HG02970 (cell line): ENCODE data around the gene TMEM123.
"Not testable (repeated sequence)": the region's sequence is repeated elsewhere in the genome, so short reads cannot be mapped to it uniquely, and the experiment has no call there.

ENCODE experiments used
- ATAC-seq: cut with Tn5 transposase; IDR thresholded peaks from one replicate; pipeline ENCODE4 v1.9.1; 2021; ENCODE audit warnings: mild to moderate bottlenecking, moderate library complexity, moderate number of reproducible peaks; ENCODE audit not compliant: unreplicated experiment, low FRiP score

Gene TMEM123

DNA sequence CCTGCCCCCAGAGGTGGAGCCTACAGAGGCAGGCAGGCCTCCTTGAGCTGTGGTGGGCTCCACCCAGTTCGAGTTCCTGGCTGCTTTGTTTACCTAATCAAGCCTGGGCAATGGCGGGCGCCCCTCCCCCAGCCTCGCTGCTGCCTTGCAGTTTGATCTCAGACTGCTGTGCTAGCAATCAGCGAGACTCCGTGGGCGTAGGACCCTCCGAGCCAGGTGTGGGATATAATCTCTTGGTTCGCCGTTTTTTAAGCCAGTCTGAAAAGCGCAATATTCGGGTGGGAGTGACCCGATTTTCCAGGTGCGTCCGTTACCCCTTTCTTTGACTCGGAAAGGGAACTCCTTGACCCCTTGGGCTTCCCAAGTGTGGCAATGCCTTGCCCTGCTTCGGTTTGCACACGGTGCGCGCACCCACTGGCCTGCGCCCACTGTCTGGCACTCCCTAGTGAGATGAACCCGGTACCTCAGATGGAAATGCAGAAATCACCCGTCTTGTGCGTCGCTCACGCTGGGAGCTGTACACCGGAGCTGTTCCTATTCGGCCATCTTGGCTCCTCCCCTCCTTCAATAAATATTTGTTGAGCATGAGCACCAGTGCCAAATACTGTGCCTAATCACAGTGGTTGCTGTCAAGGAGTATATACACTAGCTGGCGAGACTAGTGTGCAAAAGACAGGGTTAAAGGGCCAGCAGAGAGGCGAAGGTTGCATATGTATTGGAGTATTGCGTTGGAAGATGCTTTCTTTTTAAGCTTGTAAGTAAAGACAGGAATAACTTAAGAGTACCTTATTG lies 77.7 kb downstream of the TMEM123 start:
- not testable (repeated sequence) for ATAC-seq

DNA sequence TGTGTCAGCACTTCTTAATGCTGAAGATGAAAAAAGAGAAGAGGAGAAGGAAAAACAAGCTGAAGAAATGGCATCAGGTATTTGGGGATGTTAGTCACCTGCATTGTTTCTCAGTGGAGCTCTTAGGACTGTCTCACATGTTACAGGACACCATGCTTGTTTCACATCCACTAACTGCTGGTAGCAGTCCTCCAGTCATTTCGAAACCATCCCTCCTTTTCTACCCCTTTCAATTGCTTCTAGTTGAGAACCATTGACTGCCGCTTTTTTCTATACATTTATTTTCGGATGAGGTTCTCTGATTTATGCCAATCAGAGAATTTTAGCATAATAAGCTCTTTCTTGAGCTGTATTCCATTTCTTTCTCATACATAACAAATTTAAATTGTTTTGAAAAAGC lies 84.1 kb downstream of the TMEM123 start:
- ATAC-seq, result peak; percentile 83

DNA sequence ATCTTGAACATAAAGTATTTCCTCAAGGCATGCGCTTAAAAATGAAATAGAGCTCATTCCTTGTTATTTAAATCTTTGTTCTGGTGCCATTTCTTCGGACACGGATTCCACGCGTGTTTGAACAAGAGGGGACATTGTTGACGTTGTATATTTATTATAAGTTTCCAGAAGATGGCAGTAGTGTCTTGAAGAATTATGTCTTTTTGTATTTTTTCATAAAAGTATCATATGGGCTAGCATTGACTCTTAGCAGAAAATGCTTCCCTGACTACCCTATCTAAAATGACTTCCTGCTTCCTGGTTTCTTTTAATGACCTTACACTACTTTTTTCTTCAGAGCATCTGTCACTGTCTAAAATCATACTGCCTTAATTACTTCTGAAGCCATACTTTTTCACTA lies 85.2 kb downstream of the TMEM123 start:
- no peak for ATAC-seq

DNA sequence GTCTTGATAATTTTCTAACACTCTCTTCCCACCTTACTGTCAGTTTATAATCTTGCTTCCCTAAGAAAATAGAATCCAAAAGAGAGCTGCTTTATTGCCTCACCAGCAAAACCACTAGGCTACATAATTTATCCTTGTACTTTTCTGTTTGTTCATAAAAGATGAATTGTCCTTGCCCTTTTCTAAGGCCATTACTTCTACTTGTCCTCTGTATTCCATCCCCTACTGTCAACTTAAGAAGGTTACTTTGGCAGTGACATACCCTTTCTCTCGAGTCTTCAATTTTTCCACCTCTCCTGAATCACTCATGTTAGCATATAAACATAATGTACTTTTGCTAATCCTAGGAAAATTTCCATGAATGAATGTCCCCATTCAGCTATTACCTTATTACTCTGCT lies 87.6 kb downstream of the TMEM123 start:
- no peak for ATAC-seq

DNA sequence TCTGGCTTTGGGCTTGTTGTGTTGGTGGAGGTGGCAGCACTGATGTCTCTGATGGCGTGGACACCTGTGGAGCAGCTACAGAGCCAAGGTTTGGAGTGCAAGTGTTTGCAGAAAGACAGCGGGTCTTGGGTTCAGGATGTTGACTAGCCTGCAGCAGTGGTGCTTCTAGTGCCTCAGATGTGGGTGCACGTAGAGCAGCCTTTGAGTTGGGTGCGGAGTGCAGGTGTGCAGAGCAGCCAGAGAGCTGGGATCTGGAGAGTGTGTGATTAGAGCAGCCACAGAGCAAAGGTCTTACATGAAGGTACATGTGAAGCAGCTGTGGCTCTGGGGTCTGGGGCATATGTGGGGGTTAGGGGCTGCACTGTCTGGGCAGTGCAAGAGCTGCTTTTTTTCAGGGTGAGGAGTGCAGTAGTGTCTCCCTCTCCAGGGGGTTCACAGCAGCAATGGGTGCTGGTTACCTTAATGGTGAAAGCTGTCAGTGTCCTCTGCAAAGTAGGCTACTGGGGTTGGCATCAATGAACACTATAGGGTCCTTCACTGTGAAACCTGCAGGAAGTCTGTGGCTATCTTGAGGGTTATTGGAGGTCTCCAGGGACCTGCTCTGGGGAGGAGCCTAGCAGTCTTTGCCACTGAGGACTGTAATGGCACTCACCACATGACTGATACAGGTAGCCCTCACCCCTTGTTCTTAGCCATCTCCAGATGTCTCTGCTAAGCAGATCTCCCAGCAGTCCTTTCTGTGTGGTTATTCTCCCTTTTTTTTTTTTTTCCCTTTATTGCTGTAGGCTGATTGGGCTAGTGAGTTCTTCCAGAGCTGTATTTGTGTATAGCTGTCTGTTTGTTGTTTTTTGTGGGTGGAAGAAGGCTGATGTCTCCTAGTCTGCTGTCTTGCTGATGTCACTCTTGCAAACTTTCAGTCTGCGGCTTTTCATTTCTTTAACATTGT lies 91.2 kb downstream of the TMEM123 start:
- no peak for ATAC-seq

DNA sequence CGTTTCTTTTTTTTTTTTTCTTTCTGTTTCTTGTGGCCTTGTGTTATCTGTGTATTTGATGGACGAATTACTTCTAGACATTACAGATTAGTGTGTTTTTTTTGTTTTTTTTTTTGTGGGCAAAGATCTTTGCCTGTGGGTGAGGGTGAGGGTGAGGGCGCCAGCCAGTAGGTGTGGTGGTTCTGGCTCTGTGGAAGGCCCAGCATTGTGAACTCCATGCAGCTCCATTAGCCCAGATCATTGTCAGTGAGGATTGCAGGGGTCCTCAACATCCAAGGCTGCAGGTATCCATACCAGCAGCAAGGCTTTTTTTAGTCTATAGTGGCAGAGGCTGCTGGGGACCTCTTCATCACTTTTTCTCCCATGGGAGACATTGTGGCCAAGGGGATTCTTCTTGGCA lies 91.9 kb downstream of the TMEM123 start:
- ATAC-seq, result no peak

DNA sequence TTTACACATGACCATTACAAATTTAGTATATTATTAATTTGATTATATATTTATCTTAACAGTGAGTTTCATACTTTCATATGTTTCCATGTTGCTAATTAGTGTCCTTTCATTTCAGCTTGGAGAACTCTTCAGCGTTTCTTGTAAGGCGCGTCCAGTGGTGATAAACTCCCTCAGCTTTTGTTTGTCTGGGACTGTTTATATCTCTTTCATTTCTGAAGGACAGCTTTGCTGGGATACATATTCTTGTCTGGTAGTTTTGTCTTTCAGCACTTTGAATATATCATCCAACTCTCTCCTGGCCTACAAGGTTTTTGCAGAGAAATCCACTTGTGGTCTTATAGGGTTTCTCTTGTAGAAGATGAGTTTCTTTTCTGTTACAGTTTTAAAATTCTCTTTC lies 93.2 kb downstream of the TMEM123 start:
- no peak for ATAC-seq

DNA sequence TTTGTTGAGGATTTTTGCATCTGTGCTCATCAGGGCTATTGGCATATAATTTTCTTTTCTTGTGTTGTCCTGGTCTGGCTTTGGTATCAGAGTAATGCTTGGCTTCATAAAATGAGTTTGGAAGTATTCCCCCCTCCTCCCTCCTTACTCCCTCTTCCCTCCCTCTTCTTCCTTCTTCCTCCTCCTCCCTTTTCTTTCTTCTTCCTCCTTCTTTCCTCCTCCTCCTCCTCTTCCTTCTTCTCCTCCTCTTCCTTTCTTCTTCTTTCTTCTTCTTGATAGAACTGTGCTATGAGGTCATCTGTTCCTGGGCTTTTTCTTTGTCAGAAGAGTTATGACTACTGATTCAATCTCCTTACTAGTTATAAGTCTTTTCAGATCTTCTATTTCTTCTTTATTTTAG lies 95.4 kb downstream of the TMEM123 start:
- no peak for ATAC-seq

DNA sequence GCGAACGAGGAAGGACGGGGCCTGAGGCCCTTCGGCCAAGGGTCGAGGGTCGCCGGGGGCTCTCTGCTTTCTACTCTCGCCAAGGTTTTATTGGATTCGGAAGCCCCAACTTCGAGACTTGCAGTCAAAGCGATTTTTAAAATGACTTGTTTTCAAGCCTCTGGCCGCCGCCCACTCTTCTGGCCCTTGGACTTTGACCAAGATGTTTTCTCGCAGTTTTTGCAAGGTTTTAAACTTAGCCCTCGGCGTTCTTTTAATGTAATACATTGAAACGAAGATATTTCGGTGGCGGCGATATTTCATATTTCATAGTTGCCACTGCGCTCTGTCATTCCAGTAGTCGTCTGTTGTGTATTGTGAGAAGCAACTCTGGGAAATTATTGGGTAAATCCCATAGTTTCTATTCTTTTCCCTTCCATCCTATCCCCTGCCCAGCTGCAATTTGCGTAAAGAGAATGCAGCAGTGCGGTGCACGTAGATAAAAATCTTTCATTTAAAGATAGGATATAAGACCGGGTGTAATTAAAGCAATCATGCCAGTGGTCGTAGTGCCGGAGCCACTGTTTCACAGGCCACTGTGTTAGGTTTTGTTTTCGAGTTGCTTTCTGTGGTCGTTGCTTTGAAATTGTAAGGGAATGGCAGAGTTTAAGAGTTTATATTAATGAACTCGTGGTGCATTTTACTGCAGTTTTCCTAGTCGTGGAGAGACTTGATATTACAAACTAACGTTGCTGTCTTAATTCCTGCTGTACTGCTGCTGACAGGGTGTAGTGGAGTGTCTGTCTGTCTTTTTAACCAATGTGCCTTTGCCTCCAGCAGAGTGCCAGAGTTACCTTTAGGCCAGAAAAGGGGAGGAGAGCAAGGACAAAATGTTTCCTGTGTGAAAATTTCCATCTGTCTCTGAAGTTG lies 104.8 kb downstream of the TMEM123 start:
- no peak for ATAC-seq

DNA sequence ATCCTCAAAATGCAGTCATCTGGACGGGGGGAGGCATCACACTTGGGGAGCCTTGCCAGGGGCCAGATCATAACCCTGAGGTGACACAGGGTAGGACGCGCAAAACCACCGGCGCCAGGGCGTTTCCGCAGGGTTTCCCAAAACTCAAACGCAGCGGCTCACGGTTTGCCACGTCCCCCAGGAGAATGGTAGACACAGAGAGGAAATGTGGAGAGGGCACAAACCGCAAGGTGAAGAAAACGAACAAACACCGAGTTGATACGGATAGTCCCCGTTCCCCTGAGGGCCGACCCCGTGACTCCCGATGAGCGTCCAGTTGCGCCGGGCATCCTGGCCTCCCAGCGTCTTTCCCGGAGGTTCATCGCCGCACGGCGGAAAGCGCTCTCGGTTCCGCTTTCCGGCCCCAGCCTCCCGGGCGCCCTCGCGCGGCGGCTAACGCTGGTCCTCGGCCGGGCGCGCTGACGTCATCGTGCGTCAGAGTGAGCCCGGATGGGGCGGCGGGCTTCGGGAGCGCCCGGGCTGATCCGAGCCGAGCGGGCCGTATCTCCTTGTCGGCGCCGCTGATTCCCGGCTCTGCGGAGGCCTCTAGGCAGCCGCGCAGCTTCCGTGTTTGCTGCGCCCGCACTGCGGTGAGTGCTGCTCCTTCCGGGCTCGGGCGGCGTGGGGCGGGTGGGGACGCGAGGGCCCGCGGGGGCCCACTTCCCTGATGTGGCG lies 105.7 kb downstream of the TMEM123 start, which contains the start of gene BIRC2:
Gene BIRC2, plus strand, starts transcription at position 467 of the 714 bp plus-strand sequence. CDS start 2,641 bp downstream, outside the sequence.
- ATAC-seq, result peak; percentile 93

DNA sequence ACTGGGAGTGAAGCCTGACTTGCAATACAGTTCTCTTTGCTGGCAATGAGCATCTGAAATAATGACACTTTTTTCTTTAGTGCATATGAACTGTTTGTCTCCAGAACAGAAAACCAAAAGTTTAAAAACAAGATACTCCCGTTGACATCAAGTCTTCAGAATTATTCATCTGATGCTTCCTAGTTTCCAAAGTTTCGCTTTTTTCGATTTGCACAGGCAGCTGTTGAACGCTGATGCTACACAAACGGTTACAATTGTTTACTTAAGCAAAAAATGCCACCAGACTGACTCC lies 106.2 kb downstream of the TMEM123 start:
- ATAC-seq, result no peak
